Ureter (tissue), 1 donor: ENCODE data around the gene TTLL5. TPM values are rescaled to one million over a fixed set of nuclear protein-coding genes. Genes with fewer than 3 reads are reported as not detected.

Experiments
- DNase-seq: peaks from one replicate; pipeline ENCODE4 v3.0.0-alpha.2; 2020; ENCODE audit warnings: low spot score
- total RNA-seq: library from RNA; stranded (reverse); gene quantifications from one replicate; pipeline ENCODE4 v1.2.4, GENCODE V29; 2023
- donor health status: DM: yes; HTN: yes; CAD: no.

TTLL5 gene, protein sequence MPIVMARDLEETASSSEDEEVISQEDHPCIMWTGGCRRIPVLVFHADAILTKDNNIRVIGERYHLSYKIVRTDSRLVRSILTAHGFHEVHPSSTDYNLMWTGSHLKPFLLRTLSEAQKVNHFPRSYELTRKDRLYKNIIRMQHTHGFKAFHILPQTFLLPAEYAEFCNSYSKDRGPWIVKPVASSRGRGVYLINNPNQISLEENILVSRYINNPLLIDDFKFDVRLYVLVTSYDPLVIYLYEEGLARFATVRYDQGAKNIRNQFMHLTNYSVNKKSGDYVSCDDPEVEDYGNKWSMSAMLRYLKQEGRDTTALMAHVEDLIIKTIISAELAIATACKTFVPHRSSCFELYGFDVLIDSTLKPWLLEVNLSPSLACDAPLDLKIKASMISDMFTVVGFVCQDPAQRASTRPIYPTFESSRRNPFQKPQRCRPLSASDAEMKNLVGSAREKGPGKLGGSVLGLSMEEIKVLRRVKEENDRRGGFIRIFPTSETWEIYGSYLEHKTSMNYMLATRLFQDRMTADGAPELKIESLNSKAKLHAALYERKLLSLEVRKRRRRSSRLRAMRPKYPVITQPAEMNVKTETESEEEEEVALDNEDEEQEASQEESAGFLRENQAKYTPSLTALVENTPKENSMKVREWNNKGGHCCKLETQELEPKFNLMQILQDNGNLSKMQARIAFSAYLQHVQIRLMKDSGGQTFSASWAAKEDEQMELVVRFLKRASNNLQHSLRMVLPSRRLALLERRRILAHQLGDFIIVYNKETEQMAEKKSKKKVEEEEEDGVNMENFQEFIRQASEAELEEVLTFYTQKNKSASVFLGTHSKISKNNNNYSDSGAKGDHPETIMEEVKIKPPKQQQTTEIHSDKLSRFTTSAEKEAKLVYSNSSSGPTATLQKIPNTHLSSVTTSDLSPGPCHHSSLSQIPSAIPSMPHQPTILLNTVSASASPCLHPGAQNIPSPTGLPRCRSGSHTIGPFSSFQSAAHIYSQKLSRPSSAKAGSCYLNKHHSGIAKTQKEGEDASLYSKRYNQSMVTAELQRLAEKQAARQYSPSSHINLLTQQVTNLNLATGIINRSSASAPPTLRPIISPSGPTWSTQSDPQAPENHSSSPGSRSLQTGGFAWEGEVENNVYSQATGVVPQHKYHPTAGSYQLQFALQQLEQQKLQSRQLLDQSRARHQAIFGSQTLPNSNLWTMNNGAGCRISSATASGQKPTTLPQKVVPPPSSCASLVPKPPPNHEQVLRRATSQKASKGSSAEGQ (N-terminal part only)
- total RNA-seq, result 54.0 TPM

DNA sequence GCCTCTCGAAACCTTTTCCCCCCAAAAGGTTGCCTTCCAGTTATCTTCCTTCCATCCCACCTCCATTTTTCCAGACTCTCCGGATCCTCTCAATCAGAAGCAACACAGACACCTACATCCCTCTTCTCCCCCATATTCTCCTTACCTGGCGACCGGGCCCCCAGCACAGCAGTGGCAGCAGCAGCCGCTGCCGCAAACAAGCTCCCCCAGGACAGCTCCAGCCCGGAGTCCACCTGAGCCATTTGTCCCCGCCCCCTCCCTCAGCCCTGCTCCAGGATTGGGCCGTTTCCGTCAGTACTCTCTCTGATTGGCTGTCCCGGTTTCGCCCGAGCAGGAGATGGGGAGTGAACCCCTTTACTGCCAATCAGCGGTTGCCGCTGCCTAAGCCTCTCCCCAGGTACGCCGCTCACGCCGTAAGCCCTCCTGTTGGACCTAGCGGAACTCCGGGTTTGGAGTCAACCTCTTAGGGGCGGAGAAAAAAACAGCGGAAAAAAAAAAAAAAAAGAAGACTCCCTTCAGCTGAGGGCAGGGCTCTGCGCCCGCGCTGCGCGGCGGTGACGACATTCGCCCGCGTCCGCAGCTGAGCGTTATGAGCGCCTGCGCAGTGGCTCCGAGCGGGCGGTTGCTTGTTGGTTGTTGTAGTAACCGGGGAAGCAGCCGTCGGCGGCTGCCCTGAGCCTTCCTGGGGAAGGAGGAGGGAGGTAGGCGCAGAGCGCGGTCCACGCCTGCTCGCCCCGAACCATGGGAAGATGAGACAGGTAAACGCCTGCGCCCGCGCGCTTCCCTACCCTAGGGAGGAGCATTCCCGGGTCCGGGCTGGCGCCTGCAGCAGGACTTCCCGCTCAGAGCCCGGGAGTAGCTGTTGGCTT lies at the start of gene TTLL5, which contains the start of gene ERG28:
TTLL5 (plus strand) TSS at position 617 of the 869 bp plus-strand sequence. CDS start 1,904 bp downstream, outside the sequence.
ERG28 (minus strand) TSS at position 247 of the 869 bp plus-strand sequence. CDS start 3,374 bp downstream, outside the sequence.
- peak; percentile 97 for DNase-seq

DNA sequence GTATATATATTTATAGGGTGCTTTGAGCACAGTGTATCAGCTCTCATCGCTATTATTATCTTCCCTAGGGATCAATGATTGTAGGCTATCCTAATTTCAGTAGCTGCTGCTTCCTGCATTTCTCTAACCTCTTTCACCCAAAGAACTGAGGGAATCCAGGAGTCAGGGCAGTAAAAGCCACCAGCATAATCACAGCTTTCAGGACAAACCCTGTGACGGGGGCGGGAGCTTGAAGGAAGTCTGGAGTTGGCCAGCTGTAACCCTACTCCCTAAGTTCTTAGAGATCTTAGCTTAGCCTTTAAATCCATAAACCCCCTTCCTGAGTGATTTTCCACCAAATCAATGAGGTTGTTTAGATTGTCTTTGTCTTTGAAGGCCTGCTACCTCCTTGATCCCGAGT lies 48.9 kb upstream of the TTLL5 start:
- no peak for DNase-seq

DNA sequence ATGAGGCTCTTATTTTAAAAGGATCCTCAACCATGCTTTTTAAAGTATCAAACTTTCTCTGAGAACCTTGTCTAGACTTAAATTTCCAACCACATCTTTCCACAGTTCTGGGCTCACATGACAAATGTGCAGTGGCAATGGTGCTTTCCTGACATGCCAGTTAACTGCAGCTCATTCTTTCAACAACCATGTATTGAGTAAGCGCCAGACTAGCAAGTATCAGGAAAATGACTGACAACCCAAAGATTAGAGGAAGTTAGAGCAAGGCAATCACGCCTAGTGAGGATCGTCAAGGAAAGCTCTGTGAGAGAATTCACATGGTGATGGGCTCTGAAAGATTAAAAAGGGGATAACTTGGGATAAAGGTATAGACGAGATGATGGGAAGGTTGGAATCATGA lies 46.9 kb upstream of the TTLL5 start:
- no peak for DNase-seq

DNA sequence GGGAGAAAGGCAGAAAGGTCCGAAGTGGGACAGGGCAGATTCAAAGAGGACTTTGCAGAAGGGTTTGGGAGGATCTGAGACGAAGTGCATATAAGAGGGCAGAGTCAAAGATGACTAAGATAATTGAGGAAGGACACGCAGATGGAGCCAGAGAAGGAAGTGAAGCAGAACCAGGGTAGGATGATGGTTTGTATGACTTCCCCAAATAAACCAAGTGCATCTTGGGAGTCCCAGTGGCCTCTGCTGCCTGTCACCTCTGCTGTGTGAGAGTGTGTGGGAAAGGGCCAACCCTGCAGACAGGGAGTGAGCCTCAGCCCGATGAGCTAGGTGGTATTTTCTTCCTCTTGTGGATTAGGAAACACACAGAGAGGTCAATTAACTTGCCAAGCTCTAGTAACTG lies 45.8 kb upstream of the TTLL5 start:
- no peak for DNase-seq

DNA sequence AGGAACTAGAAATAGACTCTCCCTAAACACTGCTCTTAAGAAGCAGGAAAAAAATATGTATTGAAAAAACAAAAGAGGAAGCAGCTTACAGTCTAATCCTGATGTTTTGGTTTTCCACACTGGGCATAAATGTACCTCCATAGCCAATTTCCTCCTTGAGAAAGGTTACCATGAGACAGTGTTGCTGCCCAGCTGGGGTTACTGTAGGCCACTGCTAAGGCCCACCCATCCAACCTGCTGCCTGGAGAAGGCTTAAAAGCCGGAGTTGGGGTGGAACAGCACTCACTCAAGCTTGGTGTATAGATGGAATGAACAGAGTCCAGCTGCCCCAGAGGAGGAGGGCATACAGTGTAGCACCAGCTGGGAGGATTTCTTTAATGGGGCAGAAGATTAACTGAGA lies 41.5 kb upstream of the TTLL5 start:
- DNase-seq, result no peak

DNA sequence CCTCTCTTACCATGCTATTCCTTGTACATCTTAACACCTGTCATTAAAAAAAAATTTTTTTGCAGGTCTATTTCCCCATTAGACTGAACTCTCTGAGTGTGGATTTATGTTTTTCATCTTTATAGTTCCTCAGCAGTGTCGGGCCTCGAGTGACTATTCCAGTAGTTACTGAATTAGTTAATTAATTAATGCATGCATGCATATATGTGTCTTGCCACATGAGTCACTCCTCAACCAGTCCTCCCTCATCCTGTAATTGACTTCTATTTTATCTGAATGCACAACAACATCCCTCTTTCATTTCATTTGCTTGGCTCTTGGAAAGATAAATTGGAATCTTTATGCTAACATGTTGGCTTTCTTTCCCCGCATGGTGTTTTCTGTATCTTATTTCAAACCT lies 36.0 kb upstream of the TTLL5 start:
- no peak for DNase-seq

DNA sequence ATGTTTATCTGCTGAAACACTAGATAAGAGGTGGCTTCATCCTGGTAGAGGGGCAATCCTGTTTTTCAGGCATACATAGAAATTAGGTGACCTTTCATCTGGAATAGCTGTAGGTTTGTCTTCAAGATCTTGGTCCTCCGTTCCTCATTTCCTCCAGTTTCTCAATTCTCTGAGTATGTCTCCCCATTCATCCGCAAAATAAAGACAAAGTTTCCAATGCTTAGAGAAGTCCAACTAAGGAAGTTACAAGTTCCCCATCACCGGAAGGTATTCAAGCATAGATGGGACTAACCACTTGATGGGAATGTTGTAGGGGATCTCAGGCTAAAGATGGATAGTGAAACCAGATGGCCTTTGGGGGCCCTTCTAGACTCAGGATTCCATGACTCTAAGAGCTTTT lies 34.6 kb upstream of the TTLL5 start:
- DNase-seq, result no peak

DNA sequence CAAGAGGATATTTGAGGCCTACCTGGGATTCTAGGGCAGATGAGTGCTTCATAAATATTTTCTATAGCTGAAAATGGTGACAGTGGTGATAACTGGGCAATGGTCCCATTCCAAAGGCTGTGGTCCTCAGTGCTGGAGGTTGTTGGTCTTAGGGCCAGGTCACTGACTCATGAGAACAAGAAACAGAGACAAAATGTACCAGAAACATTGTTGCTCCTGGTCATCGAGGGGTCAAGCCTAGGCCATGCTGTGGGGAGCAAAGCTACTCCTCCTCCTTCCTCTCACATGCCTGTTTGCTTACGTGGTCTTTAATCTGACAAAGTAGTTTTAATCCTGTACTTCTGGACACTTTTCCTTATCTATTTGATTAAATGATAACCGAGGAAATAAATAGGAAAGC lies 34.2 kb upstream of the TTLL5 start:
- no peak for DNase-seq

DNA sequence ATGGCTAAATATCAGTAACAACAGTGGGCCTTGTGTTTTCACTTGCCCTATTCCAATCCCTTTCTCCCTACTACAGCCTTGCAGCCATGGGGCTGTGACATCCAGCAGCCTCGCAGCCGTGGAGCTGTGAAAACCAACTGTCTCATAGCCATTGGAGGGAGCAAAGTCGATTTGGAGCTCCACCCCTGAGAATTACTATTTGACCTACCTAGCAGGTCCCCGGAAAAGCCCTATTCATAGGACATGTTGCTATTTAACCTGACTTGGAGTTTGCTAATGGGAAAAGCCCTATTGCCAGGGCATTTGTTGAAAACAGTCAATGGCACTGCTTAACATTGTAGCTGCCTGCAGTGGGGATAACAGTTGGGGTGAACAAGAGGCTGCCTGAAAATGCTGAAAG lies 33.6 kb upstream of the TTLL5 start:
- no peak for DNase-seq

DNA sequence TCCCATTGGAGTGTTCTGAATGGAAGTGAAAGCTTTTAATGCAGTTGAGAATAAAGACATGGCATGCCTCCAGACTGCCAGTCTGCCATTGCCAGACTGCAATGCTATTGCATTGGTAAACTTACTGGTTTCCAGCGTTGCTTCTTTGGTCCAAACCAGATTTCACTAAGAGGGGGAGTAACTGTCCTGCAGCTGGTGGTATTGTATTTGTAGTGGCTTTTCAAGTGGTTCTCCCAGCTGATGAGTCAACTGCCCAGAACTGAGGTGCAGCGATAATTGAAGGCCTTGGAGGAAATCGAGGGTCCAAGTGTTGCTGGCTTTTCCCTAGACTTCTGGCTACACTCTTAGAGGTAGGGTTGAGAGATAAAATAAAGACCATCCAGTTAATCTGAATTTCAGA lies 32.2 kb upstream of the TTLL5 start:
- no peak for DNase-seq

DNA sequence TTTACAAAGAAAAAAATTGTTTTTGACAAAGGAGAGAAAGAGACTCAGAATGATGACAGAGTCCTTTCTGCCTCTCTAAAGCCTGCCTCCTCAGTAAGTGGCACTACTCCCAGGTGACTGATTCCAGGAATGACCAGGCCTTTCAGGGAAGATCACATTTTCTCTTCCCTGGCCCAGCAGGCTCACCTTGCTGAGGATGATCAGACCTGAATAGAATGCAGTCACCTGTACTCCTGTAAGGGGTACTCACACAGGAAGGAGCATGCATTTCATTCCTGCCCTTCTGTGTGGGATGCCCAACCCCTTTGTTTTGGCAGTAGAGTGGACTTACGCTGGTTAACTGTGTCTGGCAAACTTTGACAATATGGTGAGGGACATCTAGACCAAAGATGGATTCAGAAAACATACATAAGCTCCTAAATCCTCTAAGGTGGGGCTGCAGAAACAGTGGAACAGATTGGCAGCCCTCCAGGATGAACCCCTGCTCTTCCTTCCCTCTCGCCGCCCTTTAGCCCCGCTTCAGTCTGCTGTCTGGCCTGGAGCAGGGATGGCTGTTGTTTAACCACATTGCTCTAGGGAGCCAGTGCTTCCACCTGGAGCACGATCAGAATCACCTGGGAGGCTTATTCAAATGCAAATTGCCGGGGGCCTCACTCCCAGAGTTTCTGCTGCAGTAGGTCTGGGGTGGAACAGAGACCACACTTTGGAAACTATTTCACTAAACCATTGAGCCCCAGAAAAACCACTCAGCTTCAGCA lies 30.2 kb upstream of the TTLL5 start:
- no peak for DNase-seq

DNA sequence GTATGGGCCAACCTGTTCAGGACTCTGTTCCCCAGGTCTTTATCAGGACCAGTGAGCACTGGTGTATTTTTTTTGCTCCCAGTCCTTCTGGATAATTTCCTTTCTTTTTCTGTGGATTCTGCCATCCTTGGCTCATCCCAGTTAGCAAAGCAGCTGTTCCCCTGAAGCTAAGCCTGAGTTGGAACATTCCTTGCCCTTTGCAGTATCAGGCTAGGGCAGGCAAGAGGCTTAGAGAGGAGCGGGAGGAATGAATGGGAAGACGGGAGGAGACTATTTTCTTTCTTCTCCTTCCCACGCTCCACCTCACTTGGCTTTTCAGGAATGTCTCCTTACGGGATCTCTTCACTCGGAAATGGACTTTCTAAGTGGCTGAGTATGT lies 29.6 kb upstream of the TTLL5 start:
- no peak for DNase-seq

DNA sequence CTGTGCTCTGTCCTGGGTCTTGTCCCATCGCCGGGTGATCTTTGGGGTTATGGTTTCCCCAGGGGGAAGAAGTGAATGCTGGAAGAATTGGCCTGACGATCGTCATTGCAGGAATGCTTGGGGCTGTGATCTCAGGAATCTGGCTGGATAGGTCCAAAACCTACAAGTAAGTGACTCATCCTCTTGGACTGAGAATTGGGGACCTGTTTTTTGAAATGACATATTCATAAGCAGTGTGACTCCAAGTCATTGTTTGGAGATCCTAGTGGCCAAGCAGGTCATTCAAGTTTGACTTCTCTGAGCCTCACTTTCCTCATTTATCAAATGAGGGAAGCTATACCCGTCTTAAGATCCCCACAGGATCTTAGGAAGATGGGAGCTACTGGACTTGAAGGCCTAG lies 26.2 kb upstream of the TTLL5 start:
- DNase-seq, result no peak

DNA sequence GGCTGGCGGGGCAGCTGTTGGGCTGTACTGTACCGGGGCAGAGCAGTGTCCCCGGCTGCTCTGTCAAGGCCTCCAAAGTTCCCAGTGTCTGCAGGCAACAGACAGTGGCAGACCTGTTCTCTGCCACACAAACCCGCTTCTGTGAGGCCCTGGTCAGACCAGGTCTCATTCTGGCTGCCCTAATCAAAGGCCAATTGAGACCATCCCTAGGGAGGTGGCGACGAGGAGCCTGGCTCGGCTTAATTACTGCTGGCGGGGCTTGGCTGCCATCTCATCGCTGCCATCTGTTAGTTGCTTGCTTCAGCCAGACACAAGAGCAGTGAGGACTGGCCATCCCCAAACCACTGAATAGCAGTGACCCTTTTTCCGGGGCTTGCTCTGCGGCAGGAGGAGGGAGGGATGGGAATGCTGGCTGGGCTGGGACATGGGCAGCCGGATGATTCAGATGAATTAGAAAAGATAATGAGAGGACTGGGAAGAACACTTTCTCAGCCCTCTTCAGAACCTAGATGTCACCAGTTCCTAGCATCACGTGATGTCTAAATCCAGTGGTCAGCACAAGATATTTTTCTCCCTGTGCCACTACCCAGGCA lies 24.9 kb upstream of the TTLL5 start:
- no peak for DNase-seq

DNA sequence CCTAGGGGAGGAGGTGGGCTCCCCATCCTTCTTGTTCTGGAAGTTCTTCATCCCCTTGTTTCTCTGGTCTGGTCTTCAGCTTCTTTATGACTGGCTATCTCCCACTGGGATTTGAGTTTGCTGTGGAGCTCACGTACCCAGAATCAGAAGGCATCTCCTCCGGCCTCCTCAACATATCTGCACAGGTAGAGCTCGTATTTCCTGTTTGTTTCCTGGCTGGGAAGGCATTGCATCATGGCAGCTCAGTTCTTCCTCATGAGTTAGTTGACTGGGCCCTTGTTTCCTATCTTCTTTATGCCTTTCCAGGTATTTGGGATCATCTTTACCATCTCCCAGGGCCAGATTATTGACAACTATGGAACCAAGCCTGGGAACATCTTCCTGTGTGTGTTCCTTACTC lies 20.2 kb upstream of the TTLL5 start:
- no peak for DNase-seq

DNA sequence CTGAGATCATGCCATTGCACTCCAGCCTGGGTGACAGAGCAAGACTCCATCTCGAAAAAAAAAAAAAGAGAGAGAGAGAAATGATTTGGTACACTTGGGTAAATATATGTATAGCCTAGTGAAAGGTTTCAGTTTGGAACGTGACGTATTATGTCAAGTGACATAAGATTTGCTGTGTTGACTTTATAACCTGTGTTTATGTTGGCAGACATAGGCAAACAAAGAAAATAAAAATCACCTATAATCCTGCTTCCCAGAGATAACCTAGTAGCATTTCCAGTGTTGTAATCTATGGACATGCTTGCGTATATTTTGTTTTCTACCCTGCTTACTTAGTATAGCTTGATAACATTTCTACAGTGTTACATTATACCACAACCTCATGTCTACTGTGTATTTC lies 17.1 kb upstream of the TTLL5 start:
- no peak for DNase-seq

DNA sequence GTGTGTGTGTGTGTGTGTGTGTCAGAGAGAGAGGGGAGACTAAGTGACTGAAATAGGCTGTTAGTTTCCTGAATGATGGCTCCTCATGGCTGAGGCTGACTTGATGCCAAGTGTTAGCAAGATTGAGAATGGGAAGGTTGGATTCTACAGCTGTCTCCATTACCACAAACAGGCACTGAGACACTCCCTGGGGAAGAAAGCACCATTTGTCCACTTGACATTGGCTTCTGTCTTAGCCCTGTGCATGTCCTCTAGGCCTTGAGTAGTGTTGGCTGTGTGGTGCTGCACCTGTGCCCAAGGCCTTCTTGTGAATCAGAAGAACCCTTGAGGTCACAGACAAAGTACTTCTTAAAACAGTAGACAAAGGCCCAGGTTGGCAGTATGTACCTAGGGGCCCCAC lies 16.0 kb upstream of the TTLL5 start:
- no peak for DNase-seq

DNA sequence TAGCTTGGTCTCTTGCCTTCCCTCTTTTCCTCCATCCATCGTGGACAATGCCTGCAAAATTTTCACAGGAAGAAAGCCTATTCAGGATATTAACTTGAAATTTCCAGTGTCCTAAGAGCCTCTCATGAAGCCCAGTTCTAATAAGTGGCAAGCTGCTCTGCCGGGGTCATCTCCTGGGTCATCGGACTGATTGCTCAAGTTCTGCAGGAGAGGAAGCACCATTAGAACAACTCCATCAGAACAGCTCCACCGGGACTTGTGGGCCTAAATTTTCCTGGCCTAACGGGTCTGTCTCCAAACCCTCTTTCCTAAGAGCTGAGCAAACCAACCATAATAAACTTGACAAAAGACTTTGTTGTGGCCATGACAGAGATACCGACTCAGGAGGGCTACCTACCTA lies 14.3 kb upstream of the TTLL5 start:
- peak; percentile 29 for DNase-seq

DNA sequence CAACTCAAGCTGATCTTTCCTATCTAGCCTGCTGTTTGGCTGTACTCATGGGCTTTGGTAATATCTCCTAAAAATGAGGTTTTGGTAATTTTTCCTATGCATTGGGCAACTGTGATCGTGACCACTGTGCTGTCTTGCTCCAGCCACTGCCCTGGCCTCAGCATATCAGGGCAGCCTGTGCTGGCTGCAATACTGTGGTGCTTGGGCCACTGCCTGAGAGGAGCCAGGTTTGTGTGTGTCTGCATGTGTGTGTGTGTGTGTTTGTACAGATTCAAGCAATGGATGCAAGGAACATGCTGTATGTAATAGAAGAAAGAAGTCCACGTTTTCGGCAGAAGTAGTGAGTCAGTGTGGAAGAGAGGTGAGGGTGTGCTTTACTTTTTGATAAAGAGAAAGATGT lies 13.4 kb upstream of the TTLL5 start:
- DNase-seq, result peak; percentile 42
